Effector memory CD8-positive, alpha-beta T cell (primary cell): Measurements from ENCODE around the gene CRLF3.
"Not testable (repeated sequence)": the region's sequence is repeated elsewhere in the genome, so short reads cannot be mapped to it uniquely, and the experiment has no call there.

Experiments
- ATAC-seq: fragments of 150-1000 bp; cut with Tn5 transposase; replicated peaks from 2 replicates; pipeline ENCODE4 v1.10.0; 2021; ENCODE audit warnings: mild to moderate bottlenecking, moderate library complexity
- DNase-seq, 3 experiments: peaks; one replicate each; pipeline ENCODE4 v3.0.0; 2021
- H3K27ac Mint-ChIP-seq, 2 donors: one replicate each; pipeline ENCODE4 v1.8.0; 2022; ENCODE audit warnings: mild to moderate bottlenecking in 2 of 2, mixed read lengths in 2 of 2, moderate library complexity in 2 of 2
- H3K27me3 Mint-ChIP-seq, 2 donors: one replicate each; pipeline ENCODE4 v1.8.0; 2022; ENCODE audit warnings: mixed read lengths in 2 of 2
- H3K36me3 Mint-ChIP-seq: one replicate; pipeline ENCODE4 v1.8.0; 2022; ENCODE audit warnings: mild to moderate bottlenecking, moderate library complexity, mixed read lengths; ENCODE audit not compliant: insufficient read depth
- H3K4me1 Mint-ChIP-seq, 2 donors: one replicate each; pipeline ENCODE4 v1.8.0; 2022; ENCODE audit warnings: low read depth in 2 of 2, mixed read lengths in 2 of 2
- H3K4me3 Mint-ChIP-seq, 2 donors: one replicate each; pipeline ENCODE4 v1.8.0; 2022; ENCODE audit warnings: mild to moderate bottlenecking in 2 of 2, mixed read lengths in 2 of 2, moderate library complexity in 2 of 2
- H3K9me3 Mint-ChIP-seq, 2 donors: one replicate each; pipeline ENCODE4 v1.8.0; 2022; ENCODE audit warnings: mixed read lengths in 2 of 2

Gene CRLF3

DNA sequence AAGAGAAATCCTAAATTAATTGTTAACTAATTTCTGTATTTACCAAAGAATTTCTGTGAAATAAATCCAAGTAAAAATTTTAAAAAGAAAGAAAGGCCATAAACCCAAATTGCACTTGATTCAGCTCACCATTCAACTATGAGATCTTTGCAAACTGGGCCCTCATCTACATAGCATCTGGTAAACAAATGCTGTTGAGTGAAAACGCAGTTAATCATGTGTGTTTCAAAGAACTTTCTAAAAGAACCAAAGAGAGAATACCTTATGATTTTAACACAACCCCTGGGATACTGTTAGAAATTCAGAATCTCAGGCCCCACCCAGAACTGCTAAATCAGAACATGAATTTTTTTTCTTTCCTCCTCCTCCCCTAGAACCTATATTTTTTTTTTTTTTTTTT lies 16.6 kb downstream of the CRLF3 start:
- H3K36me3 Mint-ChIP-seq, result peaks cover 29% of the 10 kb centered on the region
- H3K4me1 Mint-ChIP-seq, result peaks cover 35 to 47% of the 10 kb centered on the region in 2 donors
- H3K9me3 Mint-ChIP-seq, result no peaks in the 10 kb centered on the region
- no peak for DNase-seq
- H3K4me3 Mint-ChIP-seq, result peak overlapping the region; percentile 79 to 81
- H3K27ac Mint-ChIP-seq, result peak overlapping the region; percentile 67 to 95
- H3K27me3 Mint-ChIP-seq, result no peaks in the 10 kb centered on the region
- ATAC-seq, result no peak

DNA sequence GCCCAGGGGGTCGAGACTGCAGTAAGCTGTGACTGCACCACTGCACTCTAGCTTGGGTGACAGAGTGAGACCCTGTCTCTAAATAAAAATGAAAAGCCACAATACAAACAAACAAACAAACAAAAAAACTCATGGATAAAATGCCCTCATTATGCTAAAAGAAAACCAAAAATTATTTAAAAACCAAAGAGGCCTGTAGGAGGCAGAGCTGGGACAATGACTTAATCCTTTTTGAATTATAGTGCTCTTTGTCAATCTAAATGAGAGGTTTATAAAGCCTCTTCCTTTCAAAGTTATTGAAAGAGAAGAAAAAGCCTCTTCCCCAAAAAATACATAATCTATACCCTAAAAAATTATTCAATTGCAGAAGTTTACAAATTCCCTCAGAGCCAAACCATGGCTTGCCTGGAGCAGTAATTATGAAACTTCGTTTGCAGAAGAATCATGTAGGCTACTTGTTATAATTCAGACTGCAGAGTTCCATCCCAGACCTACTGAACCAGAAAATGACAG lies 18.5 kb downstream of the CRLF3 start:
- Mint-ChIP-seq H3K27me3 (no peaks in the 10 kb centered on the region), H3K9me3 (no peaks in the 10 kb centered on the region), H3K4me3 (peak overlapping the region in 1 of 2 donors; percentile 22), H3K4me1 (peaks cover 30 to 42% of the 10 kb centered on the region in 2 donors), H3K27ac (peak overlapping the region; percentile 60 to 83), H3K36me3 (peaks cover 40% of the 10 kb centered on the region)
- ATAC-seq (no peak), DNase-seq (no peak)

DNA sequence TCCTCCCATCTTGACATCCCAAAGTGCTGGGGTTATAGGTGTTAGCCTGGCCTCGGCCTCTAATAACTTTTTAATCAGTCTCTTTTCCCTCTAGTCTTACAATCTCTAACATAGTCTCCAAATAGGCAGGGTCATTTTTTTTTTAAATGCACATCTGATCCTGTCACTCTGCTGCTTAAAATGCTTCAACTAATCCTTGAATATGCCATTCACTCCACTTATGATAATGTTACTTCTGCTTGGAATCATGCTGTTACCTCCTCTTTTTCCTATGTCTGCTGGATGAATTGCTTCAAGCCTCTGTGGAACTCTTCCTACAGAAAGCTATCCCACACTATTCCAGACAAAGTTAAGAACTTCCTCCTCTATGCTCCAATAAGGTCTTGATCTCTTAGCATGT lies 22.8 kb downstream of the CRLF3 start:
- no peak for DNase-seq
- Mint-ChIP-seq H3K36me3 (peaks cover 75% of the 10 kb centered on the region), H3K4me3 (no peak overlapping the region), H3K27ac (peak overlapping the region in 1 of 2 donors; percentile 77), H3K27me3 (no peaks in the 10 kb centered on the region), H3K4me1 (peaks cover 10 to 34% of the 10 kb centered on the region in 2 donors), H3K9me3 (no peaks in the 10 kb centered on the region)
- no peak for ATAC-seq

DNA sequence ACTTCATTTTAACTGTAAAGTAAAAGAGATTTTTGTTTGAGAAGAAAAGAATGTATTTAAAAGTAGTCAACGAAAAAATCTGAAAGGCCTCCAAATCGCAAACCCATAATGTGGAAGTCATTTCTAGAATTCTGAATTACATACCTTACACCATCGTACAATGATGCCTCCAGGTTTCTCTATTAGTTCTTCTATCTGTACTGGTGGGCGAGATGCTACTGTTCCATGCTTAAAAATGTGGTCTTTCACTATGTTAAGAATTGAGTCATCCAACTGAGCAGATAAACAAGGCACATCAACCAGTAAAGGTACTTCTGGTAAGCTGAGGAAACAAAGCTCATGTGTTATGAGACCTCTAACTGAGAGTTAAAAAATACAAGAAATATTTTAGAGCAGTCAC lies 28.5 kb downstream of the CRLF3 start:
- H3K36me3 Mint-ChIP-seq, result peaks cover 94% of the 10 kb centered on the region
- H3K27ac Mint-ChIP-seq, result peak overlapping the region; percentile 59 to 79
- no peaks in the 10 kb centered on the region for H3K9me3 Mint-ChIP-seq
- DNase-seq, result no peak
- no peak overlapping the region for H3K4me3 Mint-ChIP-seq
- H3K4me1 Mint-ChIP-seq, result peaks cover 0 to 19% of the 10 kb centered on the region in 2 donors
- ATAC-seq, result no peak
- no peaks in the 10 kb centered on the region for H3K27me3 Mint-ChIP-seq

DNA sequence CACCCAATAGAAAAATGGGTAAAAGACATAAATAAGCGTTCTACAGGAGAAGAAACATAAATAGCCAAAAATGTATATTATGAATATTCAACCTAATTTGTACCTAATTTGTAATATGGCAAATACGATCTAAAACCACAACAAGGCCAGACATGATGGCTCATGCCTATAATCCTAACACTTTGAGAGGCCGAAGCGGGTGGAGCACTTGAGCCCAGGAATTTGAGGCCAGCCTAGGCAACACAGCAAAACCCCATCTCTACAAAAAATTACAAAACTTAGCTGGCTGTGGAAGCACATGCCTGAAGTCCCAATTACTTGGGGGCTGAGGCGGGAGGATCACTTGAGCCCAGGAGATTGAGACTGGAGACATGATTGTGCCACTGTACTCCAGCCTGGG lies 30.1 kb downstream of the CRLF3 start:
- Mint-ChIP-seq H3K4me1 (peaks cover 2 to 18% of the 10 kb centered on the region in 2 donors), H3K27me3 (no peaks in the 10 kb centered on the region), H3K27ac (peak overlapping the region; percentile 46 to 89), H3K4me3 (no peak overlapping the region), H3K9me3 (no peaks in the 10 kb centered on the region), H3K36me3 (peaks cover 94% of the 10 kb centered on the region)
- DNase-seq (no peak), ATAC-seq (no peak)

DNA sequence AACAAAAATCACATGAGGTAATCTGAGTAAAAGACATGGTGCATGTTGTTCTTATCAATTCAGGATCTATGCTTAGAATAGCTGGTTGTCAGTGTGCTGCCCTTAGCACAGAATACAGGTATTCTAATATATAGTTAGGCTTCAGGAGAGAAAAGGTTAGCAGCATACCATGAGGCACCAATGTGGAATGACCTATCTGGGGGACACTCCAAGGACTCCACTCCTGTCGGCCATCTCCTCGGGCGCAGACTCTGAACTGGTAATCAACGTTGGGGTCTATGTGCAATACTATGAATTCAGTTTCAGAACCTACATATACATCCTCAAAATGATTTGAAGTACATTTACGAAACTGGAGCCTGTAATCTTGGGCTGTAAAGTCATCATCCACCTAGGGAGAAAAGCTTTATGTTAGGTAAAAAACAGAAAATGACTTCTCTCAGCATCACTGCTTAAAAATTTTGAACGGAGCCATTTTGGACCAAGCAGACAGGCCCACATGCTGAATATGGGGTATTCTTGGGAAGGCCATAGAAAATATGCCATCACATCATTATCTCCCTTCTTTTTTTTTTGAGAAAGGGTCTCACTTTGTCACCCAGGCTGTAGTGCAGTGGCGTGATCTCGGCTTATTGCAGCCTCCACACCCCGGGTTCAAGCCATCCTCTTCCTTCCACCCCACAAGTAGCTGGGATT lies 31.1 kb downstream of the CRLF3 start:
- Mint-ChIP-seq H3K36me3 (peaks cover 96% of the 10 kb centered on the region), H3K27ac (peak overlapping the region in 1 of 2 donors; percentile 89), H3K4me3 (no peak overlapping the region), H3K9me3 (no peaks in the 10 kb centered on the region), H3K27me3 (no peaks in the 10 kb centered on the region), H3K4me1 (peaks cover 2 to 21% of the 10 kb centered on the region in 2 donors)
- ATAC-seq, result no peak
- no peak for DNase-seq

DNA sequence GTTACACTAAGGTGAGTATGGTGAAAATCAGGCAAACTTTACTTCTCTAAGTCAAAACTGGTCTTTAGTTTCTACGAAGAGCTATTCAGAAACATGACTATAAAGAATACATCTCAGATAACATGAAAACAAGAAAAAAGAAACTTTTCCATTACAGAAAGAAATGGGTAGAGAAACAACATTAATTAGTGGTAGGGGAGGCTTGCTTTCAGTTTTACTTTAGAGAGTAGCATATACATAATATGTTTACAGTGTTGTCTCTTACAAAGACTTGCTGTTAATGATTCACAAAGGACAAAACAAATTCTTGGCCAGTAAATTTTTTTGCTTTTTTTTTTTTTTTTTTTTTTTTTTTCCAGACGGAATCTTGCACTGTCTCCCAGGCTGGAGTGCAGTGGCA lies 34.2 kb downstream of the CRLF3 start:
- DNase-seq (no peak), ATAC-seq (no peak)
- peak overlapping the region; percentile 87 to 93 for H3K27ac Mint-ChIP-seq
- H3K36me3 Mint-ChIP-seq, result peaks cover 95% of the 10 kb centered on the region
- H3K4me1 Mint-ChIP-seq, result peaks cover 2 to 17% of the 10 kb centered on the region in 2 donors
- H3K4me3 Mint-ChIP-seq, result no peak overlapping the region
- H3K27me3 Mint-ChIP-seq, result no peaks in the 10 kb centered on the region
- H3K9me3 Mint-ChIP-seq, result no peaks in the 10 kb centered on the region

DNA sequence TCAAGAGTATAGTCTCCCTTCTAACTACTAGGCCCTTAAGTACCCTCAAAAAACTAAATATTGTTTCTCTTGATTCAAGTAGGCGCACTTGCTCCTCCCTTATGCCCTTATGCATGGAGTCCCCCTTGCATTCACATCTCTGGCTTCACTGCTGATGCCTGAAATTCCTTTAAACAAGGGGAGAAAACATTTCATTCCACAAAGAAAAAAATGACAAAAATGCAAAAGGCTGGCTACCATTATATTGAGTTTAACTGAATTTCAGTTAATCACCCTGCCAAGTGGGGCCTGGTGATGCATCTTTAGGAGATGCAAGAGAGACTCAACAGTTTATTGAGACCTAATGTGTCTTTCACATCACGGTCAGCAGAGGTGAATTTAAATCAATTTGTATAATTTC lies 35.6 kb downstream of the CRLF3 start:
- H3K9me3 Mint-ChIP-seq, result no peaks in the 10 kb centered on the region
- peak overlapping the region; percentile 87 to 93 for H3K27ac Mint-ChIP-seq
- DNase-seq (no peak), ATAC-seq (no peak)
- peaks cover 95% of the 10 kb centered on the region for H3K36me3 Mint-ChIP-seq
- H3K4me1 Mint-ChIP-seq, result peaks cover 2 to 12% of the 10 kb centered on the region in 2 donors
- no peak overlapping the region for H3K4me3 Mint-ChIP-seq
- no peaks in the 10 kb centered on the region for H3K27me3 Mint-ChIP-seq

DNA sequence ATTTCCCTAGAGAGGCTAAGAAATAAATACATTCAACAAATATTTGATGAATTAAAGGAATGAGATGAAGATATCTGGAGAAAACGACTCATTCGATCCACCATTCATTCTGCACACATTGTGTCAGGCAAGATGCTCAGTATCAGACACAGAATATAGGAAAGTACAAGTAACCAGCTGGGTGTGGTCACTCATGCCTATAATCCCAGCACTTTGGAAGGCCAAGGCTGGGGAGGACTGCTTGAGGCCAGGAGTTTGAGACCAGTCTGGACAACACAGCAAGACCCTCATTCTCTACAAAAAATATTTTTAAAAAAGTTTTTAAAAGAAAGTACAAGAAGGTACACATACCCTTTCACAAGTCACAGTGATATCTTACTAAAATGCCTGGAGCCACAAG lies 42.3 kb downstream of the CRLF3 start:
- Mint-ChIP-seq H3K27ac (peak overlapping the region in 1 of 2 donors; percentile 91), H3K36me3 (peaks cover 72% of the 10 kb centered on the region), H3K4me1 (peaks cover 5 to 7% of the 10 kb centered on the region in 2 donors), H3K27me3 (no peaks in the 10 kb centered on the region), H3K9me3 (no peaks in the 10 kb centered on the region), H3K4me3 (no peak overlapping the region)
- ATAC-seq (no peak), DNase-seq (no peak)

DNA sequence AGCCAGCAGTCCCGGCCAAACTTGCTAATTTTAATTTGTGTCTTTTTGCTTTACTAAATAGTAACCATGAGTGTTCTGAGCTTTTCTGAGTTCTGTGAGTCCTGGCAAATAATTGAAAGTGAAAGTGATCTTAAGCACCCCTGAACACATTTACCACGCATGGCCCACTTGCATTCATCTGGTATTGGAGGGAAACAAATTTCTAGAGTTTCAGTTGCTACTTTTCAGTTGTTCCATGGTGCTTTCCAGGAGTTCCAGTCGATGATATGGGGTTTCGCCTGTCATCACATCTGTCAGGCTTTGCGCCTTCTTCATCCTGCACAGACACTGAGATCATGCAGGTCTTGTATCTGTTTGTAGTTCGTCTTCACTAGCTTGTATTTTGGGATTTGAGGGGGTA lies 44.1 kb downstream of the CRLF3 start:
- DNase-seq, result no peak
- H3K4me1 Mint-ChIP-seq, result peaks cover 5 to 7% of the 10 kb centered on the region in 2 donors
- peak overlapping the region in 1 of 2 donors; percentile 35 for H3K4me3 Mint-ChIP-seq
- no peaks in the 10 kb centered on the region for H3K9me3 Mint-ChIP-seq
- H3K27ac Mint-ChIP-seq, result peak overlapping the region; percentile 80 to 81
- H3K36me3 Mint-ChIP-seq, result peaks cover 61% of the 10 kb centered on the region
- peak; percentile 19 for ATAC-seq
- H3K27me3 Mint-ChIP-seq, result no peaks in the 10 kb centered on the region

DNA sequence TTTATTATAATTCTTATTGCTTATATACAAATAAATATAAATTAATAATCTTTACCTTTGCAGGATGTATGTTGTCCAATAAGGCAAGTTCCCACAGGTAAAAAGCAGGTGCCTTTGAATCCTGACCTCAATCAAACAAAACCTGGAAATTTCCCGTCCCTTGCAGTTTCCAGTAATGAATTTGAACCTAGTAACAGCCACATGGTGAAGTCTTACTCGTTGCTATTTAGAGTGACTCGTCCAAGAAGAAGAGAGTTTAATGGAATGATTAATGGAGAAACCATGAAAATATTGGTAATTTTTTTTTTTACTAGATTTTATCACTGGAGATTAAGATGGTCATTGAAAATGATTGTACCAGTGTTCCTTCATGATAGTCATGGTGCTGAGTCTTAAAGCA lies 55.7 kb downstream of the CRLF3 start:
- H3K27me3 Mint-ChIP-seq, H3K27ac Mint-ChIP-seq, H3K9me3 Mint-ChIP-seq, H3K4me1 Mint-ChIP-seq, H3K4me3 Mint-ChIP-seq, ATAC-seq, DNase-seq: not testable (repeated sequence)
- peaks cover 52% of the 10 kb centered on the region for H3K36me3 Mint-ChIP-seq

DNA sequence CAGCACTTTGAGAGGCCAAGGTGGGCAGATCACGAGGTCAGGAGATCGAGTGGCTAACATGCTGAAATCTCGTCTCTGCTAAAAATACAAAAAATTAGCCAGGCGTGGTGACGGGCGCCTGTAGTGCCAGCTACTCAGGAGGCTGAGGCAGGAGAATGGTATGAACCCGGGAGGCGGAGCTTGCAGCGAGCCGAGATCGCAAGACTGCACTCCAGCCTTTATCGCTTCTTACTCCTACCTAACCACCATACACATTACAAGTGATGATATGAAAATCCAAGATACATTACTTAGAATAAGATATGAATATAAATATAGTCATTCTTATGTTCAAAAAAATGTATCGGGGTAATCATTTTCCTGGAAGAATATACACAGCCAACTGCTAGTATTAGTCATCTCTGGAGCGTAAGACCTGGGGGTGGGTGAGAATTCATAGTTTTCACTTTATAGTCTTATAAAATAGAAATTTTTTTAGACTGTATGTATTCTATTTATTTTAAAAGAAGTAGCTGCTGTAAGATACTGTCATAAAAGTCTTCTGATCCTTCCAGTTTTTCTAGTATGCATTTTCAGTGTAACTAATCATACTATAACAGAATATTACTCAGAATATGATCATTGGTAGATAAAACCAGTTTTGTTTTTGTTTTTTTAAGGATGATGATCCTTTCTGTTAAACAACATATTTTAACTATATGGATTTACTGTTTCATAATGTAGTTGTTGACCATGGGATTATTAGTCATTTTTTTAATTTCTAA lies 56.7 kb downstream of the CRLF3 start:
- DNase-seq, ATAC-seq, H3K4me1 Mint-ChIP-seq, H3K4me3 Mint-ChIP-seq, H3K27ac Mint-ChIP-seq, H3K9me3 Mint-ChIP-seq, H3K27me3 Mint-ChIP-seq: not testable (repeated sequence)
- peaks cover 53% of the 10 kb centered on the region for H3K36me3 Mint-ChIP-seq

DNA sequence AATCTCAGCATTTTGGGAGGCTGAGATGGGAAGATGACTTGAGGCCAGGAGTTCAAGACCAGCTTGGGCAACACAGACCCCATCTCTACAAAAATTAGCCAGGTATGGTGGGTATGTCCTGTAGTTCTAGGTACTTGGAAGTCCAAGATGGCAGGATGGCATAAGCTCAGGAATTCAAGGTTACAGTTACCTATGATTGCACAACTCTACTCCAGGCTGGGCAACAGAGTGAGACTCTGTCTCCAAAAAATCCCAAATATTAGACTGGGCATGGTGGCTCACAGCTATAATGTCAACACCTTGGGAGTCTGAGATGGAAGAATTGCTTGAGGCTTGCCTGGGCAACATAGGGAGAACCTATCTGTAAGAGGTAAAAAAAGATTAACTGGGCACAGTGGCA lies 63.4 kb downstream of the CRLF3 start:
- DNase-seq, result no peak
- Mint-ChIP-seq H3K36me3 (peaks cover 33% of the 10 kb centered on the region), H3K27me3 (no peaks in the 10 kb centered on the region), H3K4me1 (peaks cover 0 to 4% of the 10 kb centered on the region in 2 donors), H3K9me3 (no peaks in the 10 kb centered on the region), H3K4me3 (no peak overlapping the region), H3K27ac (no peak overlapping the region)
- ATAC-seq, result no peak

DNA sequence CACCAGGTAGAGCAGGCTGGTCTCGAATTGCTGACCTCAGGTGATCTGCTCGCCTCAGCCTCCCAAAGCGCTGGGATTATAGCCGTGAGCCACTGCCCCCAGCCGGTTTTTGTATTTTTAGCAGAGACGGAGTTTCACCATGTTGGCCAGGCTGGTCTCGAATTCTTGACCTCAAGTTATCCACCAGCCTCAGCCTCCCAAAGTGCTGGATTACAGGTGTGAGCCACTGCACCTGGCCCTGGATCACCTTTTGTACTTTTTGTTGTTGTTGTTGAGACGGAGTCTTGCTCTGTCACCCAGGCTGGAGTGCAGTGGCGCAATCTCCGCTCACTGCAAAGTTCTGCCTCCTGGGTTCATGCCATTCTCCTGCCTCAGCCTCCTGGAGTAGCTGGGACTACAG lies 71.2 kb downstream of the CRLF3 start:
- H3K36me3 Mint-ChIP-seq, result peaks cover 37% of the 10 kb centered on the region
- H3K27me3 Mint-ChIP-seq, DNase-seq, H3K4me1 Mint-ChIP-seq, H3K4me3 Mint-ChIP-seq, H3K9me3 Mint-ChIP-seq, ATAC-seq: not testable (repeated sequence)
- peak overlapping the region in 1 of 2 donors; percentile 35 for H3K27ac Mint-ChIP-seq
